Gastrocnemius medialis (tissue), 4 donors: ENCODE measurements around the gene NAB2. TPM values are rescaled to one million over a fixed set of nuclear protein-coding genes. Genes with fewer than 3 reads are reported as not detected.

Experiments used
- ATAC-seq, 2 donors: fragments of 150-250 bp; one replicate each; pipeline ENCODE4 v1.9.1; 2016
- DNase-seq, 2 donors: peaks; one replicate each; pipeline ENCODE4 v3.0.0-alpha.2; 2019
- H3K27ac ChIP-seq, 4 donors: fragments of 200-600 bp; sonication (generic); 1 replicate in 1 of 4; 2 replicates in 3 of 4; pipeline ENCODE4 v1.5.1; 2016 to 2018; ENCODE audit warnings: mild to moderate bottlenecking in 2 of 4, moderate library complexity in 1 of 4
- H3K27me3 ChIP-seq, 3 donors: fragments of 200-600 bp; sonication (generic) in 2 of 3; 1 replicate in 1 of 3; 2 replicates in 2 of 3; pipeline versions ENCODE4 v1.5.1 to v1.6.0; 2016 to 2019; ENCODE audit warnings: mild to moderate bottlenecking in 1 of 3, moderate library complexity in 1 of 3
- H3K36me3 ChIP-seq, 2 donors: fragments of 200-600 bp; sonication (generic) in 1 of 2; one replicate each; pipeline ENCODE4 v1.5.1; 2017 to 2018
- H3K4me1 ChIP-seq, 2 donors: fragments of 200-600 bp; sonication (generic) in 1 of 2; one replicate each; pipeline ENCODE4 v1.5.1; 2016 to 2017; ENCODE audit warnings: mild to moderate bottlenecking in 2 of 2
- H3K4me3 ChIP-seq, 4 donors: fragments of 200-600 bp; sonication (generic) in 3 of 4; 1 replicate in 1 of 4; 2 replicates in 3 of 4; pipeline ENCODE4 v1.5.1; 2016 to 2019; ENCODE audit warnings: mild to moderate bottlenecking in 2 of 4
- H3K9me3 ChIP-seq, 3 donors: fragments of 200-600 bp; sonication (generic) in 2 of 3; 1 replicate in 1 of 3; 2 replicates in 2 of 3; pipeline ENCODE4 v1.5.1; 2016 to 2019
- POLR2A ChIP-seq, 2 donors: fragments of 450-650 bp; IDR thresholded peaks; one replicate each; pipeline ENCODE4 v1.6.1; 2017; ENCODE audit warnings: antibody characterized with exemption in 2 of 2, mild to moderate bottlenecking in 2 of 2, moderate library complexity in 2 of 2
- in situ Hi-C, 4 donors: fragments of 200-750 bp; cut with MboI; loops; one replicate each; pipeline versions ENCODE4 v1.15.0 to v1.8.0; 2017; ENCODE audit warnings: low sequenced_read_pairs in 4 of 4
- intact Hi-C: fragments of 100-400 bp; cut with DNase I; formaldehyde crosslinking; loops from one replicate; pipeline ENCODE4 v1.15.1; 2023; ENCODE audit warnings: low total_unique reads
- total RNA-seq, 4 donors: library from RNA; depleted of rRNA; stranded (reverse); fragments of >200 nt; gene quantifications; one replicate each; pipeline versions ENCODE4 v1.1.0 to v1.2.3, GENCODE V29; 2016
- TF ChIP-seq, protein P1 (sequence below), 5 experiments: fragments of 450-650 bp in 3 of 5; fragments of 200-600 bp in 2 of 5; sonication (generic) in 2 of 5; IDR thresholded peaks in 4 of 5; conservative IDR thresholded peaks in 1 of 5; 1 replicate in 4 of 5; 2 replicates in 1 of 5; pipeline ENCODE4 v1.5.1; 2016 to 2019; ENCODE audit warnings: antibody characterized with exemption in 5 of 5, mild to moderate bottlenecking in 3 of 5, moderate library complexity in 3 of 5

Gene NAB2
- total RNA-seq, 4 donors from 2014 or later, result 4.8 to 9.5 (median 5.5) TPM

GRCh38 chr12:57096099-57096572 is 7.2 kb downstream of the NAB2 start:
- no peak for TF ChIP-seq POLR2A (IDR thresholded peaks at IDR 0.05)
- TF ChIP-seq, protein P1, sequence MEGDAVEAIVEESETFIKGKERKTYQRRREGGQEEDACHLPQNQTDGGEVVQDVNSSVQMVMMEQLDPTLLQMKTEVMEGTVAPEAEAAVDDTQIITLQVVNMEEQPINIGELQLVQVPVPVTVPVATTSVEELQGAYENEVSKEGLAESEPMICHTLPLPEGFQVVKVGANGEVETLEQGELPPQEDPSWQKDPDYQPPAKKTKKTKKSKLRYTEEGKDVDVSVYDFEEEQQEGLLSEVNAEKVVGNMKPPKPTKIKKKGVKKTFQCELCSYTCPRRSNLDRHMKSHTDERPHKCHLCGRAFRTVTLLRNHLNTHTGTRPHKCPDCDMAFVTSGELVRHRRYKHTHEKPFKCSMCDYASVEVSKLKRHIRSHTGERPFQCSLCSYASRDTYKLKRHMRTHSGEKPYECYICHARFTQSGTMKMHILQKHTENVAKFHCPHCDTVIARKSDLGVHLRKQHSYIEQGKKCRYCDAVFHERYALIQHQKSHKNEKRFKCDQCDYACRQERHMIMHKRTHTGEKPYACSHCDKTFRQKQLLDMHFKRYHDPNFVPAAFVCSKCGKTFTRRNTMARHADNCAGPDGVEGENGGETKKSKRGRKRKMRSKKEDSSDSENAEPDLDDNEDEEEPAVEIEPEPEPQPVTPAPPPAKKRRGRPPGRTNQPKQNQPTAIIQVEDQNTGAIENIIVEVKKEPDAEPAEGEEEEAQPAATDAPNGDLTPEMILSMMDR (IDR thresholded peaks at IDR 0.05 in 4 of 5, conservative IDR thresholded peaks at IDR 0.05 in 1 of 5), result no peak
- no peak for DNase-seq
- in situ Hi-C loops, result no loop called here
- H3K36me3 ChIP-seq, result peaks cover 0 to 12% of the 10 kb centered on the region in 2 donors
- ATAC-seq, result no peak
- no peak overlapping the region for H3K27ac ChIP-seq
- H3K4me1 ChIP-seq, result peaks cover 0 to 13% of the 10 kb centered on the region in 2 donors
- no peak overlapping the region for H3K4me3 ChIP-seq
- intact Hi-C loops, result no loop called here
- no peaks in the 10 kb centered on the region for H3K27me3 ChIP-seq
- no peaks in the 10 kb centered on the region for H3K9me3 ChIP-seq

- intact Hi-C loops (no loop called here), in situ Hi-C loops (no loop called here)
- H3K4me3 ChIP-seq, result no peak overlapping the region
- ATAC-seq, result no peak
- H3K27ac ChIP-seq, result no peak overlapping the region
- no peak for DNase-seq
- H3K27me3 ChIP-seq, result no peaks in the 10 kb centered on the region
- H3K9me3 ChIP-seq, result no peaks in the 10 kb centered on the region
- H3K36me3 ChIP-seq, result peaks cover 0 to 4% of the 10 kb centered on the region in 2 donors
- peaks cover 0 to 9% of the 10 kb centered on the region in 2 donors for H3K4me1 ChIP-seq
- TF ChIP-seq, protein P1 (IDR thresholded peaks at IDR 0.05 in 4 of 5, conservative IDR thresholded peaks at IDR 0.05 in 1 of 5), result no peak
- TF ChIP-seq POLR2A (IDR thresholded peaks at IDR 0.05), result no peak
These were observed 8.0 kb downstream of the NAB2 start for GRCh38 chr12:57096748-57097553.

- Histone ChIP-seq H3K4me3 (no peak overlapping the region), H3K27ac (no peak overlapping the region), H3K36me3 (peaks cover 0 to 4% of the 10 kb centered on the region in 2 donors), H3K9me3 (no peaks in the 10 kb centered on the region), H3K27me3 (no peaks in the 10 kb centered on the region), H3K4me1 (peaks cover 0 to 9% of the 10 kb centered on the region in 2 donors)
- no peak for TF ChIP-seq POLR2A (IDR thresholded peaks at IDR 0.05)
- TF ChIP-seq, protein P1 (IDR thresholded peaks at IDR 0.05 in 4 of 5, conservative IDR thresholded peaks at IDR 0.05 in 1 of 5), result no peak
- intact Hi-C loops, result no loop called here
- no peak for ATAC-seq
- DNase-seq, result no peak
- in situ Hi-C loops, result no loop called here
These were observed 8.6 kb downstream of the NAB2 start for GRCh38 chr12:57097554-57097835.

DNA sequence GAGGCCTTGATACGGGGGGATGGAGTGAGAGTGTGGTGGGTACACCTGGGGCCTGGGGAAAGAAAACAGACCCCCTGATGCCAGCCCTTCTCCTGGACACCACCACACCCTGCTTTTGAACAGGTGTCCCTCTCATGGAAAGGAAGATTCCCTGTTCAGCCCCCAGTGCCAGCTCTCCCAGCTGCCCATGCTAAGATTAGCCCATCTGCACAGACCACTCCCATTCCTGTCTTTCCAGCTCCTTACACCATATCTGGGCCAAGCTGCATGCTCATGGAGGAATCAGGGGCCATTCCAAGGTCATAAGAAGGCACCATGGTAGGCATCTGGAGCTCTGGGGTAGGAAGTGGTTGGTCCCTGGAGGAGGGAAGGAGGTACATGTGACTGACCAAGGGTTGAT is 9.6 kb downstream of the NAB2 start:
- TF ChIP-seq POLR2A (IDR thresholded peaks at IDR 0.05), result no peak
- TF ChIP-seq, protein P1 (IDR thresholded peaks at IDR 0.05 in 4 of 5, conservative IDR thresholded peaks at IDR 0.05 in 1 of 5), result no peak
- H3K27me3 ChIP-seq, result no peaks in the 10 kb centered on the region

More for the DNA sequence above, 9.6 kb downstream of the NAB2 start:
- Histone ChIP-seq H3K36me3 (peaks cover 0 to 4% of the 10 kb centered on the region in 2 donors), H3K4me3 (no peak overlapping the region), H3K27ac (no peak overlapping the region), H3K9me3 (no peaks in the 10 kb centered on the region), H3K4me1 (peaks cover 0 to 7% of the 10 kb centered on the region in 2 donors)
- ATAC-seq (no peak), DNase-seq (no peak)
- intact Hi-C loops, result no loop called here
- in situ Hi-C loops, result no loop called here
